Daoy (cell line): Measurements from ENCODE around the gene RNU6-7. TPM values are rescaled to one million over a fixed set of nuclear protein-coding genes. Genes with fewer than 3 reads are reported as not detected.

Experiments
- DNase-seq: peaks from one replicate; pipeline ENCODE4 v3.0.0-alpha.2; 2015; ENCODE audit warnings: low read depth
- total RNA-seq: library from RNA; depleted of rRNA; stranded (reverse); fragments of >200 nt; shearing (Covaris generic); gene quantifications from 2 replicates; pipeline ENCODE4 v1.2.3, GENCODE V29; 2014; rRNA removed

RNU6-7 gene
- total RNA-seq: not detected in 2 replicates

GRCh38 chr14:32201816-32202490 is at the start of gene RNU6-7:
Gene RNU6-7, plus strand, starts transcription at chr14:32202045.
- peak; percentile 74 for DNase-seq

DNA sequence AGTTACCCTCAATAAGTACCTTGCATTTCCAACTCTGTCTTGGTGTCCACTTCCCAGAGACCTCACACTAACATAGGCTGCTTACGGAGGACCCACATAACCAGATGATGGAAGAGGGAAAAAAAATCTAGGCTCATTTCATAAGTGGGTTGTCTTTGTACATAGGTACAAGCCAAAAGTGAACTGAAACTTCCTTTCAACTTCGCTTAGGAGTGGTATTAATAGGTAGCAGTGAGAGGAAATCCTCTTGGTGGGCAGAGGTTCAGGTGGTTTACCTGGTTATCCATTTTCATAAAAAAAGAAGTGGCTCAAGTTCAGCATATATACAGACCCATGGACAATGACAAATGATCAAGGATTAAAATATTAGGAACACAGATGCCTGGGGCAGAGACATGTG is 35.8 kb upstream of the RNU6-7 start:
- DNase-seq: no peak

DNA sequence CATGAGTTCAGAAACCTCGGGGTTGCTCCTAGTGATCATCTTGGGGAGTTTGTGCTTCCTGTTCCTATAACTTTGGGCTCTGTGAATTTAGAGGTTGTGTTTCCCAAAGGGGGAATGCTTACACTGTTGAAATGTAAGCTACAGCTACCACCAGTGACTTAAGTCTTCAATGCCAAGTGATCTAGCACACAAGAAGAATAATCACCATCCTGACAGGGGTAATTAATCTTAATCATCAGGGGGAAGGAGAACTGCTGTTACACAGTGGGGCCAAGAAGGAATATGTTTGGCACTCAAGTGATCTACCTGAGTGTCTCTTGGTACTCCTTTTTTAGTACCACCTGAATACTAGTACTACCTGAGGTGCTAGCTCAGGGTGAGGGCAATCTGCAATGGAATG is 34.9 kb upstream of the RNU6-7 start:
- DNase-seq: no peak

DNA sequence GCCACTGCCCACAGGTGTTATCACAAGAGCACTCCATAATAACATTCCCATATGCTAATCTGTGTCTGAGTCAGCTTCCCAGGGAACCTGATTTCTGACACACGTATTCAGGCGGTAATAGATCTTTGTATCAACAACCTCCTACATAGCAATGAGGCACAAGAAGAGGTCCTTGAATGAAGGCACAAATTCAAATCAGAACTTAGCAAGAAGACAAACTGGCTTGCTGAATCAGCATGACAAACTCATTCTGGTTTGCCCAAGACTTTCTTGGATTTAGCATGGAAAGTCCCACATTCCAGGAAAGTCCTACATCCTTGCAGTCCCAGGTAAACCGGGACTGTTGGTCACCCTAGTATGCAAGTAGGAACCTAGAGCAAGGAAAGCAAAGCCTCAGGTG is 33.9 kb upstream of the RNU6-7 start:
- DNase-seq: peak; percentile 52

DNA sequence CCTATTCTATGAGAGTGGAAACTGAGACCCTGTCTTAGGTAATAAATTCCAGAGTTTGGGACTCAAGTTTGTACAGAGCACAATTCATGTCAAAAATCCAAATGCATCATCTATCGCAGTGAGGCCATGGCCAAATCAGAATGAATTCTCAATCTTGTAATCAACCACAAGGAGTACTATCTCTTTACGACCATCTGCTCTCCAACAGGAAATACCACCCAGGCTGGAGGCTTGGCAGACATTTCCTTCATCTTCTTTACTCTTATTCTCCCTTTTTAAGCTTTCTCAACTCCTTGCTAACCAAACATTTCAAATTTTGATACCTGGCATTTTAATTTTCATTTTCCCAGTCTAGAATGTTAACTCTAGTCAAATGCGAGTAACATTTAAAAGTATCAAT is 32.7 kb upstream of the RNU6-7 start:
- DNase-seq: no peak

GRCh38 chr14:32171469-32171868 is 30.4 kb upstream of the RNU6-7 start:
- DNase-seq: no peak

DNA sequence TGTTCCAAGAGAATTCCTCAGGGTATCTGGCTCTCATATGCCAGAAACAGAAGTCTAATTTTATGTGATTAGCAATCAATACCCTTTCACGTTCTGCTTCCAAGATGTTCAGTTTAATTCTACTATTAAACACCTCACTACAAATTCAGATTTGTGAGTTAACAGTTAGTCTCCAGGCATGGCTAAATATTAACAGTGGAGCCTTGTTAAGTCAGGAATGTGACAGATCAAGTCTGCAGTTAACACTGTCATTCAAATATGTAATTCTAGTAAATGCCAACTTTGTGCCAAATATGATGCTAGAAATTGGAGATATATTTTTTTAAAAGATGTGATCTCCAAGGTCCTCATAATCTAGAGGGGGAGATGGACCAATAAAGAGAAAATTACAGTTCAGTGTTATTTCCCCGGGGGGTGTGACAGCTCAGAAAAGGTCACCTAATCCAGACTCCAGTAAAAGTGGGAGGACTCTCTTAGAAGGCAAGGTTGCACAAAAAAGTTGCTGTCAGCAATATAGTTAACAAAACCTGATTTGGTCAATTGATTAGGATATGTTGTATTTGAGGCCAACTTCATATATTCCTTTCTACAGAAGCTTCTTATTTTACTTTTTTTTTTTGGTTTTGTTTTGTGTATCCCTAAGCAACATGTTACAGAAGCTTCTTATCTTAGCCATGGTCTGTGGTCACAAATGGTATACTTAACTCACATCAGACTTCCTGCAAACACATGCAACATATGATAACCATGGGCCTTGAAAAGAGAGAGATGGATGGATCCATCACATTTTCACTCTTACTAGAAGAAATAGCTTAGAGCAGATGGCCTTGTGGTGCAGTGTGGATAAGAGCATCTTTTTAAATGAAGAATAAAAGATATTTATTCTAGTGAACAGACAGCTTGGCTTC is 18.4 kb upstream of the RNU6-7 start:
- no peak for DNase-seq

DNA sequence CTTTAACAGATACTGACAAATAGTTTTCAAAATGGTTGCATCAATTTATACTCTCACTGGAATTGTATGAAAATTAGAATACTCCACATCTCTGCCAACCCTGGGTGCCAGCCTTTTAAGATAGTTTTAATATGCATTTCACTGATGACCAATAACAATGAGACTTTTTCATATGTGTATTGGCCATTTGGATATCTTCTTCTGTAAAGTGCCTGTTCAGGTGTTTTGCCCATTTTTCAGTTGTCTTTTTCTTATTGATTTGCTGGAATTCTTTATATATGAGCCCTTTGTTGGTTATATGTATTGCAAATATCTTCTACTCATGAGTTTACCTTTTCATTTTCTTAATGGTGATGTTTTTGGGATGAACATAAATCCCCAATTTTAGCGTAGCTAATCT is 16.7 kb upstream of the RNU6-7 start:
- DNase-seq: no peak

DNA sequence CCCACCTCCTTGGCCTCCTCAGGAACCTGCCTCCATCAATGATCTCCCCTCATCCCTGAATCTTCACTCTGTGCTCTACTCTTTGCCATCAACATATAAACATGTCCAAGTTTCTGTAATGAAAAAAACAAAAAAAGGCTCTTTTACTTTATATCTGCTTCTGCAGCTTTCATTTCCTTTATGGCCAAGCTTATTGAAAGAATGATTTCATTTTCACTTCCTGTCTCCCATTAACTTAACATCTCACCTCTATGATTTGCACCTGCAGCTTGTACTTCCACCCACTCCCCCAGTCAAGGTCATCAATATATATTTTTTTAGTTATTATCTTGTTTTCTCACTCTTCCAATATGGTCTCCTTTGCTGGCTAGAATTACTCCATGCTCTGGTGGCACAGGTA is 15.6 kb upstream of the RNU6-7 start:
- no peak for DNase-seq

- no peak for DNase-seq
These were observed 12.0 kb upstream of the RNU6-7 start for GRCh38 chr14:32189811-32190210.

- DNase-seq: no peak
These were observed 11.2 kb upstream of the RNU6-7 start for GRCh38 chr14:32190673-32191072.

DNA sequence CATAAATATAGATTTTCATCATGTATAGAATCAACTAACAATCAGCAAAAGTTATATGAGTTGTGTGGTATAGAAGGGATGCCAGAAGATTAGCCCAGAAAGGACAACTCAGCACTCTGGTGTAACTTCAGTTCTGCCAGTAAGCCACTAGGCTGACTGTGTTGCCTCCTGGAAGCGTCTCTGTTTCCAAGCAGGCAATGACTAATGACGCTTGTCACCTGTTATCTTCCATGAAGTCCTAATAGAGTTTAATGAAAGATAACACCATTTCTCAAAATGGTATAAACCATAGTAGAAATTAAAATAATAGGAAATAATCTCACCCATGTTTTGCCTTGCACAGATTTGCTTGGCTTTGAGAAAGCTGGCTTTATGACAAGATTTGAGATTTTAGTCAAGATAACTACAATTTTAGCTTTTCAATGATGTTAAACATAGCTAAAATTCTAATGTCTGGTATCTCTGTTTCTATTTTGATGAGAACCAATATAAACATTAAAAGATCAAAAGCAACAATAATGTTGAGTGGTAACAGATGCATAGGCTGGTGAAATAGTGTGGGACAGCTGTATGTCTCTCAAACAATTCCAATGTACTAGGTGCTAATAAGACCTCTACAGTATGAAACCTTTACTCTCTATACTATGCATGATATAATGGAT is 9.0 kb upstream of the RNU6-7 start:
- DNase-seq: no peak

DNA sequence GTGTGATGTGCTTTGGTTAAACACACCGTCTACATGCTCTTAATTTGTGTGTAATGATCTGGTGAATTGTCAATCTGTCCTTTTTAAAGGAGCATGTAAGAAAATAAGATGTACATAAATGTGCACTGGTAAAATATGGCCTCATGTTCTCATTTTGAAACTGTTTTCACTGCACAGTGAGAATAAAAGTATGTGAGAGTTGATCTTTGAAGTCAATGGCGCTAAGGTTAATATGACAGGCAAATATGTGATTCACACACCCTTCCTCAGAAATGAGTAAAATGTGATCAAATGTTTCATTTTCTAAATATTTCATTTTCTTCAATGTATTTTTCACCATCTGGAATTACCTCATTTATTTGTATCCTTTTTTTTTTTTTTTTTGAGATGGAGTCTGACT is 8.3 kb upstream of the RNU6-7 start:
- DNase-seq: no peak

GRCh38 chr14:32195636-32196035 is 6.2 kb upstream of the RNU6-7 start:
- DNase-seq: no peak

DNA sequence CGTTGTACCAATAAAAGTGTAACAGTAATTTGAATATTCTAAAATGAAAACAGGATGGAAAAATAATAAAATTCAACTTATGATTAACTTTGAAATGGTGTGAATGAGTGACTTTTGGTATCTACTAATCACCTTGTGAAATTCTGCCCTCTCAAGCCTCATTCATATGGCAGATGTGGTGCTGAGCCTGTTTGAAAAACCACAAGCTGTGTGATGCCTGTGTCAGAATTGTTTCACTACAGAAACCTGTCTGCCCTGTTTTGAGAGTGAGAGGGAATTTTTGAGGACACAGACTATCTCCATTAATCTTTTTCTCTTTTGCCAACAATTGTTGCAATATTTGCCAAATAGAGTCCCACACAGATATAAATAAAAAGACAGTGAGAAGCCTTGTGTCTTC is 3.9 kb upstream of the RNU6-7 start:
- DNase-seq: no peak

DNA sequence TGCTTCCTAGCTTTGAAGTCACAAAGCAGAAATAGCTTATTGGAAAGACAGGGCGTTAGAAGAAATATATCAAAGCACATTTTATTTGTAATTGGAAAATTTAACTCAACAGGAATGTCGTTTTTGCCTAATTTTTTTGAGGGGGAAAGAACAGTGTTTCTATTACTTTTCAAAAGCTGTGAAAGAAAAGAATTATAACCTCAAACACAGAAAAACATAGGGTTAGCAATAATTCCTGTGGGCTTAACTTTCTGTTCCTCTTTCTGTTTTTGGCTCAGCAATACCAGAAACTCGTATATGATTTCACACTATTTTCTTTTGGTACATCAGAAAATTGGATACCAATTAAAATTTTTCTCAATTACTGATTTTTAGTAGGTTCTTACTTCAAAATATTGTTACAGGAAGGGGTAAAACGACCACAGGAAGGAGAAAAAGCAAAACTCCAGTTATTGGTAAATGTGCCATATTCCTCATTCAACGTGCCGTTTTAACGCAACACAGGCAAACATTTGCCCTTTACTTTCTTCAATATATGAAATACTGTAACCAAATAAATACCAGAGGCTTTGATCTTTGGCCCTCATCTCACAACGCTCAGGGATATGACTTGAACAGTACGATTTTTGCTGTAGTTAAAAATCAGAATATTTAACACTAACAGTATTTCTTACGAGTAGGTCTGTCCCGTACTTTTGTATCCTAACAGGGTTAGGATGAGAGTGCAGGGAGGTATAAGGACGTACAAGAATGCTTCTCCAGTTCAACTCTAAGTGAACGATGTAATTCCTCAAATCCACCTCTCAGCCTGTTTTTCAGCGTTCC is 1.3 kb upstream of the RNU6-7 start:
- DNase-seq: no peak

DNA sequence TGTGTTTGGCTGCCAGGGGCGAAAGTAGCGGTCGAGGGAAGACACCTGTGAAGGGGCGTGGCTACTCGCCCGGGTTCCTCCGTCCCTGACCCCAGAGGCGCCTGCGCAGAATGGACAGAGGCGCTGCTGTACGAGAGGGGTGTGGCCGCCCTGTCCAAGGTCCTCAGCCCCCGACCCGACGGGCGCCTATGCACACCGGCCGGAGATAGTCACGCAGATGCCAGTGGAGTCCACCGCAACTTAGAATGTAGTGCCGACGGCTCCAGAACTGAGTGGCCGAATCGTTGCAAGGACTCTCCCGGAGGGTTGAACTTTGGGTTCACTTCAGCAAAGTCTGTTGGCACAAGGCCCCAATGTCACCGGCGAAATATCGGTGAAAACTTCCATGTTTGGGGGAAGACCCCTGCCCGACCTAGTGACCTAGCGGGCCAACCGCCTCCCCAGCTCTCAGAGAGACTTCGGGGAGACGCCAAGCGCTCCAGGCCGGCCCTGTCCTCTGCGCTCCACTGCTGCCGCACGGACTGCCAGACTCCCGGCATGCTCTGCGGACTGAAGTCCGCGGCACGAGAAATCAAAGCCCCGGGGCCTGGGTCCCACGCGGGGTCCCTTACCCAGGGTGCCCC is 541 bp upstream of the RNU6-7 start:
- DNase-seq: peak; percentile 85

DNA sequence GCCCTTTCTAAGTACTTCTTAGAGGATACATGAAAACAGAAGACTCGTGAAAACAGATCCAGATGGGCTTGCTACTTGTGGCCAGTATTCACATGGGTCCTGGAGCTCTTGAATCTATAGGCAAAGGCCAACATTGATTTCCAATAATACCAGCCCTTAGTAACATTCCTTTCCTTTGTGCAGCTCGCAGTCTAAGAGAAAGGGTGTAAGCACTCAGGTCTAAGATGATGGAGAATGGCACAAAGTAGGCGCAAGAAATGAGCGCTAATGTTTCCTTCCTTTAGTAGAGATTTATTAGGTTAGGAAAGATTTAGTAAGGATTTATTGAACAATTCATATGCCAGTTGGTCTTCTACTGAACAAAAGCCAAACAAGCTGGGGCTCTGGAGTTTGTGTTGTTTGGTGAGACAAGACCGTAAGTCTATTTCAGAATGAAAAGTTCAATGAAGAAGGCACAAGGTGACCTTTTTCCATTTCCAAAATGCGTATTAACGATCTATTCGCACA is 699 bp downstream of the RNU6-7 start:
- DNase-seq: peak; percentile 23

GRCh38 chr14:32202998-32203882 is 1.4 kb downstream of the RNU6-7 start, which contains the start of gene RNU6-8:
Gene RNU6-8, minus strand, starts transcription at chr14:32203269.
- DNase-seq: peak; percentile 94

DNA sequence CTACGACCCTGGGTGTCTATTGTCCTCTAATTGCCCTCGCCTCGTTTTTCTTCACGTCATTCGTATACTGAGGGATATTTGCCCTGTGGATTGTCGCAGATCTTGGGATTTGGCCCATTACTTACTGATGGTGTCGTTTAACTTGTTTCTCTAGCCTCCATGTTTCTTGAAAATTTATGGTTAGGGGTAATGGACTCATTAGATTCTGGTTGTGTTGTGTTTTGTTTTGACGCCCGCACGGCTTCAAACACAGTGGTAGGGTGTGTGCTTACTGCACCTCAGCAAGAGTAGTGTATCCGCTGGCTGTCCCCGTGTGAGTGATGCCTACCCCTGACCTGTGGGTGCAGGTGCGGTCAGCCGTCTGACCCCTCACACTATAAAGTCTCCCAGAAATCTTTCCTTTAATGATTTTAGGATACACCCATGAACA is 2.1 kb downstream of the RNU6-7 start:
- no peak for DNase-seq
